ENCODE data around the gene SLC33A1.

DNA sequence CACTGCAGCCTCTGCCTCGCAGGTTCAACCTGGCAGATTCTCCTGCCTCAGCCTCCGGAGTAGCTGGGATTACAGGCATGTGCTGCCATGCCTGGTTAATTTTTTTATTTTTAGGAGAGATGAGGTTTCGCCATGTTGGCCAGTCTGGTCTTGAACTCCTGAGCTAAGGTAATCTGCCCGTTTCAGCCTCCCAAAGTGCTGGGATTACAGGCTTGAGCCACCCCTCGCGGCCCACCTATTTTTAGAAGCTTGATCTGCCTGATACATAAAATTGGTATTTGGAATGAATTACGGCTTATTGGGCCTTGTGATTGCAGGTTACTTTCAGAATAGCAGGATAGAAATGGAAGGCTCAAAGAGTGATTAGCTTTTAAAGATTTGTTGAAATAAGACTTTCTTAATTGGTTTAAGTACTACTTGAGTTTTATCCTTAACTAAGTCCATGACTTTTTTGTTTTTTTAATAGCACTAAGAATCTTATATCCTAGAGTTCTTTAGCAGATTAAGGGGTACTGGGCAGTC, 41.2 kb upstream of the SLC33A1 start:
- TF ChIP-seq, protein P1, sequence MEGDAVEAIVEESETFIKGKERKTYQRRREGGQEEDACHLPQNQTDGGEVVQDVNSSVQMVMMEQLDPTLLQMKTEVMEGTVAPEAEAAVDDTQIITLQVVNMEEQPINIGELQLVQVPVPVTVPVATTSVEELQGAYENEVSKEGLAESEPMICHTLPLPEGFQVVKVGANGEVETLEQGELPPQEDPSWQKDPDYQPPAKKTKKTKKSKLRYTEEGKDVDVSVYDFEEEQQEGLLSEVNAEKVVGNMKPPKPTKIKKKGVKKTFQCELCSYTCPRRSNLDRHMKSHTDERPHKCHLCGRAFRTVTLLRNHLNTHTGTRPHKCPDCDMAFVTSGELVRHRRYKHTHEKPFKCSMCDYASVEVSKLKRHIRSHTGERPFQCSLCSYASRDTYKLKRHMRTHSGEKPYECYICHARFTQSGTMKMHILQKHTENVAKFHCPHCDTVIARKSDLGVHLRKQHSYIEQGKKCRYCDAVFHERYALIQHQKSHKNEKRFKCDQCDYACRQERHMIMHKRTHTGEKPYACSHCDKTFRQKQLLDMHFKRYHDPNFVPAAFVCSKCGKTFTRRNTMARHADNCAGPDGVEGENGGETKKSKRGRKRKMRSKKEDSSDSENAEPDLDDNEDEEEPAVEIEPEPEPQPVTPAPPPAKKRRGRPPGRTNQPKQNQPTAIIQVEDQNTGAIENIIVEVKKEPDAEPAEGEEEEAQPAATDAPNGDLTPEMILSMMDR (IDR thresholded peaks at IDR 0.05): no peak
- TF ChIP-seq POLR2A (IDR thresholded peaks at IDR 0.05) (no peak), EP300 (IDR thresholded peaks at IDR 0.05) (no peak)

All from upper lobe of left lung (tissue), 4 donors.